ENCODE results near the gene MEIS3. TPM values are rescaled to one million over a fixed set of nuclear protein-coding genes. Genes with fewer than 3 reads are reported as not detected.
"Not testable (repeated sequence)": the region's sequence is repeated elsewhere in the genome, so short reads cannot be mapped to it uniquely, and the experiment has no call there.

Gene MEIS3
- total RNA-seq, 2 donors from 2014 or later = 0.12 TPM; not detected in 1

- no peak for DNase-seq (ENCODE audit: low spot score in 2 of 2)
- H3K9me3 Mint-ChIP-seq = no peaks in the 10 kb centered on the region
- H3K27ac Mint-ChIP-seq = peak overlapping the region in 1 of 2 donors; percentile 3
- no peak for ATAC-seq
- H3K36me3 Mint-ChIP-seq = peaks cover 0 to 15% of the 10 kb centered on the region in 2 donors
Observed at GRCh38 chr19:47422417-47423163, 3.3 kb upstream of the MEIS3 start.

GRCh38 chr19:47421844-47422395 is 2.6 kb upstream of the MEIS3 start:
- no peak for ATAC-seq
- no peak for DNase-seq (ENCODE audit: low spot score in 2 of 2)
- peak overlapping the region in 1 of 2 donors; percentile 3 for H3K27ac Mint-ChIP-seq
- peaks cover 0 to 17% of the 10 kb centered on the region in 2 donors for H3K36me3 Mint-ChIP-seq
- H3K9me3 Mint-ChIP-seq = no peaks in the 10 kb centered on the region

GRCh38 chr19:47421244-47421786 is 2.0 kb upstream of the MEIS3 start:
- no peaks in the 10 kb centered on the region for H3K9me3 Mint-ChIP-seq
- H3K27ac Mint-ChIP-seq = no peak overlapping the region
- DNase-seq (ENCODE audit: low spot score in 2 of 2) = no peak
- ATAC-seq = peak in 1 of 2 donors; percentile 8
- peaks cover 0 to 17% of the 10 kb centered on the region in 2 donors for H3K36me3 Mint-ChIP-seq

- DNase-seq (ENCODE audit: low spot score in 2 of 2) (no peak), ATAC-seq (no peak)
- Mint-ChIP-seq H3K36me3 (peaks cover 0 to 17% of the 10 kb centered on the region in 2 donors), H3K9me3 (no peaks in the 10 kb centered on the region), H3K27ac (no peak overlapping the region)
Observed at GRCh38 chr19:47419789-47420188, 462 bp upstream of the MEIS3 start.

- no peak for DNase-seq (ENCODE audit: low spot score in 2 of 2)
- ATAC-seq = peak; percentile 6 to 9
- H3K9me3 Mint-ChIP-seq = no peaks in the 10 kb centered on the region
- H3K27ac Mint-ChIP-seq = no peak overlapping the region
- H3K36me3 Mint-ChIP-seq = peaks cover 0 to 17% of the 10 kb centered on the region in 2 donors
Observed at GRCh38 chr19:47418692-47419029, 666 bp downstream of the MEIS3 start.

- DNase-seq (ENCODE audit: low spot score in 2 of 2) = no peak
- no peak overlapping the region for H3K27ac Mint-ChIP-seq
- ATAC-seq = no peak
- H3K36me3 Mint-ChIP-seq = peaks cover 0 to 16% of the 10 kb centered on the region in 2 donors
- H3K9me3 Mint-ChIP-seq = no peaks in the 10 kb centered on the region
Observed at GRCh38 chr19:47417746-47418691, 1.3 kb downstream of the MEIS3 start.

GRCh38 chr19:47417107-47417745 is 2.1 kb downstream of the MEIS3 start:
- no peaks in the 10 kb centered on the region for H3K9me3 Mint-ChIP-seq
- H3K36me3 Mint-ChIP-seq = peaks cover 0 to 8% of the 10 kb centered on the region in 2 donors
- H3K27ac Mint-ChIP-seq = no peak overlapping the region
- no peak for DNase-seq (ENCODE audit: low spot score in 2 of 2)
- ATAC-seq = no peak

GRCh38 chr19:47416643-47416985 is 2.7 kb downstream of the MEIS3 start:
- no peak overlapping the region for H3K27ac Mint-ChIP-seq
- no peak for DNase-seq (ENCODE audit: low spot score in 2 of 2)
- ATAC-seq = no peak
- peaks cover 0 to 6% of the 10 kb centered on the region in 2 donors for H3K36me3 Mint-ChIP-seq
- no peaks in the 10 kb centered on the region for H3K9me3 Mint-ChIP-seq

GRCh38 chr19:47415953-47416642 is 3.2 kb downstream of the MEIS3 start:
- ATAC-seq (no peak), DNase-seq (ENCODE audit: low spot score in 2 of 2) (no peak)
- Mint-ChIP-seq H3K36me3 (peaks cover 0 to 6% of the 10 kb centered on the region in 2 donors), H3K9me3 (no peaks in the 10 kb centered on the region), H3K27ac (no peak overlapping the region)

- Mint-ChIP-seq H3K9me3 (no peaks in the 10 kb centered on the region), H3K36me3 (peaks cover 0 to 6% of the 10 kb centered on the region in 2 donors), H3K27ac (no peak overlapping the region)
- DNase-seq (ENCODE audit: low spot score in 2 of 2) (no peak), ATAC-seq (no peak)
Observed at GRCh38 chr19:47414469-47414868, 4.9 kb downstream of the MEIS3 start.

- H3K36me3 Mint-ChIP-seq = peaks cover 0 to 6% of the 10 kb centered on the region in 2 donors
- ATAC-seq (no peak), DNase-seq (ENCODE audit: low spot score in 2 of 2) (no peak)
- H3K9me3 Mint-ChIP-seq = no peaks in the 10 kb centered on the region
- no peak overlapping the region for H3K27ac Mint-ChIP-seq
Observed at GRCh38 chr19:47413941-47414340, 5.4 kb downstream of the MEIS3 start.

GRCh38 chr19:47411696-47412095 is 7.6 kb downstream of the MEIS3 start:
- not testable (repeated sequence) for DNase-seq (ENCODE audit: low spot score in 2 of 2); H3K36me3 Mint-ChIP-seq; ATAC-seq; H3K9me3 Mint-ChIP-seq; H3K27ac Mint-ChIP-seq

GRCh38 chr19:47411101-47411500 is 8.2 kb downstream of the MEIS3 start:
- Mint-ChIP-seq H3K9me3 (peaks cover 0 to under 1% of the 10 kb centered on the region in 2 donors), H3K36me3 (no peaks in the 10 kb centered on the region), H3K27ac (no peak overlapping the region)
- ATAC-seq (no peak), DNase-seq (ENCODE audit: low spot score in 2 of 2) (no peak)

GRCh38 chr19:47408156-47408938 is 11.0 kb downstream of the MEIS3 start:
- Mint-ChIP-seq H3K9me3 (peaks cover 0 to 5% of the 10 kb centered on the region in 2 donors), H3K27ac (no peak overlapping the region), H3K36me3 (no peaks in the 10 kb centered on the region)
- no peak for ATAC-seq
- DNase-seq (ENCODE audit: low spot score in 2 of 2) = no peak

- Mint-ChIP-seq H3K9me3 (peaks cover 0 to 5% of the 10 kb centered on the region in 2 donors), H3K27ac (no peak overlapping the region), H3K36me3 (no peaks in the 10 kb centered on the region)
- ATAC-seq (no peak), DNase-seq (ENCODE audit: low spot score in 2 of 2) (no peak)
Observed at GRCh38 chr19:47407417-47407774, 11.9 kb downstream of the MEIS3 start.

All from activated naive CD4-positive, alpha-beta T cell treated with anti-CD3 and anti-CD28 coated beads, Interleukin-2, amount 50 U/mL, for 72 hours (primary cell).